GM21619 (cell line): ENCODE results near the gene CT83.

Experiments used
- ATAC-seq: cut with Tn5 transposase; IDR thresholded peaks from one replicate; pipeline ENCODE4 v1.9.1; 2021; ENCODE audit not compliant: unreplicated experiment

CT83 gene, protein sequence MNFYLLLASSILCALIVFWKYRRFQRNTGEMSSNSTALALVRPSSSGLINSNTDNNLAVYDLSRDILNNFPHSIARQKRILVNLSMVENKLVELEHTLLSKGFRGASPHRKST

DNA sequence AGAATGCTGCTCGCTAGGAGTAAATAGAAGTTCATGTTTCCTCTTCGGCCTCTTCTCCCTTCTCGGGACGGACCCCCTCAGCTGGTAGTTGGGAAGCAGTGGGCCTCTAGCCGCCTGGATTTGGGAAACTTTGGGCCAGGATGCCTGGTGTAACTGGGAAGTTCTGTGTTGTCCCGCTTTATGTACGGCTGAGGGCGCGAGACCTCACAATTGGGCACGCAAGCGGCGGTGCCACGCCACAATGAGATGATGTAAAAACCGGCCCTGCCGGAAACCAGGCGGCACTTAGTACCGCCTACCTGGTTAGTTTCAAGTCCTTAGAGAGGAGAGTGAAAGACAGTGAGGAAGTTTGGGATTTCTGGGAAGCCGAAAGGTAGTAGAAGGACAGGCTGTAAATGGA is at the start of gene CT83:
Gene CT83 (minus strand): TSS at position 155 of the 400 bp plus-strand sequence. CDS start 120 bp downstream, at position 35.
- ATAC-seq: no peak

DNA sequence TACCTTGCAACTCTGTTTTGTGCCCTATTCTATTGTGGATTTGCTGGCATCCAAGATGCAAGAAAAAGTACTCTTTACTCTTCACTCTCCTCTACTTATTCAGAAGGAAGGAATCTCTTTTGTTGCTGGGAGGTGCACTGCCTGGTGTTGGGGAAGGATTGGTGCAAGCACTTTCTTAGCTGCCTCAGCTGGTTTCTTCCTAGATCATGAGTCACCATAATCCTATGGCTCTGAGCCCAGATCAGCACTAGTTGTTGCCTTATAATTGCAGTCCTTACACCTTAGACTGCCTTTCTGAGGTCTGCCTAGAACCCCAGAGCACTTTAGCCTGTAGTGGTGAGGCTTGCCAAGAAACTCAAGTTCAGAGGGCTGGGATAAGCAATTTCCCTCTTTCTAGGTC is 37.0 kb upstream of the CT83 start:
- ATAC-seq: no peak

DNA sequence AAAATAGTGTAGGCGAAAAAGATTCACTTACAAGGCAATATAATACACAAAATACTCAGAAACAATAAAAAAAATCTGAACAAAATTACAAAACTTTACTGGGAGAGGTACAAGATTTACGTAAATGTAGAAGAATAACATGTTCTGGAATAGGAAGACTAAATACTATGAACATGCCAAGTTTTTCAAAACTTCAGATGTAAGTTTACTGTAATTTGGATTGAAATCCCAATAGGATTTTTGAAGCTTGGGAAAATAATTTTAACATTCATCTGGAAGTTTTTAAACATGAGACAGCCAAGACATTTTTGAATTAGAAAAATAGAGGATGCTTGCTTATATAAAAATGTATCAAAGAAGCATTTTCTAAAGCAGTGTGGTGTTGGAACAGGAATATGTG is 30.5 kb upstream of the CT83 start:
- ATAC-seq: no peak

DNA sequence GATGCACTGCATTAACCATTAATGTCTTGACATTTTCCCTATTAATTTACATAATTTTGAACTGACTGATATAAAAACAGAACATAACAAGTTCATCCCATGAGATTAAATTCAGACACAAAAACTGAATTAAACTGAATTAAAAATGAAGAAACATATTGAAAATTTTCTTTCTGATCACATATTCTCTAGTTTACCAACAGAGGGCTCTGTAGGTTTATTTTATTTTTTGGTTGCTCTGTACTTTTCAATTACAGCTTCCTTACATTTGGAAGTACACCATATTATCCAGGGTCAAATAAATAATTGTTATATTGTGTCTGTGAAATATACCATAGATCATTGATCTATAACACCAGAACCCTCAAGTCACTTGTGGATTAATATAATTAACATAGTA is 27.3 kb upstream of the CT83 start:
- ATAC-seq: no peak

DNA sequence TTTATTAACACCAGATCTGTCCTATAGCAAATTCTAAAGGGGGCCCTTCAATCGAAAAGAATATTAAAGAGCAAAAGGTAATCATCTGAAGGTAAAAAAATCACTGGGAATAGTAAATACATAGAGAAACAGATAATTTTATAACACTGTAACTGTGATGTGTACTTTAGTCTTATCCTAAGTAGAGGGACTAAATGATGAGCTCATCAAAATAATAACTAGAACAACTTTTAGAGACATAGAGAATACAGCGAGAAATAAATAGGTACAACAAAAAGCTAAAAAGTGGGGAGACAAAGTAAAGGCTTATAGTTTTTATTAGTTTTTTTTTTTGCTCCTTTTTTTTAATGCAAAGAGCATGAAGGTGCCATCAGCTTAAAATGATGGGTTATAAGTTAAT is 17.3 kb upstream of the CT83 start:
- no peak for ATAC-seq

DNA sequence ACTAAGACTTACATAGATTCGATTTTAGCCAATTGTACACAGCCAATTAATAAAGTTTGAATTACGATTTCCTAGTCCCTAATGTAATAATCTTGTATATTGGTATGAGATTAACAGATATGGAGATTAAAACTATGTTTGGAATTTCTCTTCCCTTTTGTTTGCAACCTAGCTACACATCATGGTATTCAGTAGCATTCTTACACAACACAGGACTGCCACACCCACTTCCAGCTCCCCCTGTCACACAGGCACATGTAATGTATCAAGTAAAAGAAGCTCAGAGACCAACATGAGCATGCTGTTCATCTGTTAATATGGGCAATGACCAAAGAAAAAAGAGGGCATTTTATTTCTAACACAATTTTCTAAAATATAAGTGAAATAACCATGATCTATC is 13.6 kb downstream of the CT83 start:
- no peak for ATAC-seq

DNA sequence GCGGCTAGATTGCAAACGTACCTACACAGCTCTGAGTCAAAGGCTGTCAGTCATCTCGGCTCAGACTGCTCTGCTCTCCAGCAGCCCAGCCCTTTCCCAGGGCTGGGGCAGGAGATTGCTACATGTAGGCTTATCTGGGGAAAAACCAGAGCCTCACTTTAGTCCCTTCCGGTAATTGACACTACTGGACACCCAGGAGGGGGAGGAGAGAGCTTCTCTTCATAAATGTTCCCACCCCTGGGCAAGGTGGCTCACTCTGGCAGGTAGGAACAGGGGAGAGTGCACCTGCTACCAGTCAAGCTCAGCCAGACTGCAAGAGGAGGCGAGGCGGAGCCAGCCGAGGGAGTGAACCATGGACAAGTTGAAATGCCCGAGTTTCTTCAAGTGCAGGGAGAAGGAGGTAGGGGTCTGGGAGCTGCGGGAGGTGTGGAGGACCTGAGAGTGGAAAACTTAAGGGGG is 26.4 kb downstream of the CT83 start, which contains the start of gene SLC6A14:
Gene SLC6A14 (plus strand): TSS at position 249 of the 459 bp plus-strand sequence. CDS start 104 bp downstream, at position 353.
- ATAC-seq: no peak

DNA sequence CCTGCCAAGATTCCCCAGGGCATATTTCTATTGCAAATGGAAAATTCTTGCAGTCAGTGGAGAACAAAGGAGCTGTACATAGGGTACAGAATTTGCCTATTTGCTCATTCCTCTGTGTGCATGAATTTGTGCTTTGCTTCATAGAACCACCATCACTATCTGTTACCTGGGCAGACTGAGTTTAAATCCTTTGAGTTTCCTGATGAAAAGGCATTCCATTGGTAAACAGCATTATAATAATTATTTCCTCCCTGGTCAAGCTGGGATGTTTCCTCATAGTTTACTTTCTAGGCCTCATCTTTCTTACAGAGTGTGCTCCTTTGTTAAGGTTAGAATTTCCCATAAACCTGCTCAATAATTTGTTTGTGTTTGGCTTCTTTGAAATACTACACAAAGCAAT is 27.2 kb downstream of the CT83 start:
- ATAC-seq: no peak

DNA sequence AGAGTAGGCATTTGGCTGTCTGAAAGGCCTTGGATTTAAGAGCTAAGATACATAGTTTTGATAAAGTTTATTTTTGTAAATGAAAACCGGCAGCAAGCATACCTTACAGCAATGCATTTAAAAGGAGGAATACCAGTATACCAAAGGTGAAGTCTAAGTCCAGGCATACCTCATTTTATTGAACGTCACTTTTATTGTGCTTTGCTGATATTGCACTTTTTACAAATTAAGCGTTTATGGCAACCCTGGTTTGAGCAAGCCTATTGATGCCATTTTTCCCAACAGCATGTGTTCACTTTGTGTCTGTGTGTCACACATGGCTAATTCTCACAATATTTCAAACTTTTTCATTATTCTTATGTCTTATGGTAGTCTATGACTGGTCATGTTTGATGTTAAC is 34.8 kb downstream of the CT83 start:
- no peak for ATAC-seq

DNA sequence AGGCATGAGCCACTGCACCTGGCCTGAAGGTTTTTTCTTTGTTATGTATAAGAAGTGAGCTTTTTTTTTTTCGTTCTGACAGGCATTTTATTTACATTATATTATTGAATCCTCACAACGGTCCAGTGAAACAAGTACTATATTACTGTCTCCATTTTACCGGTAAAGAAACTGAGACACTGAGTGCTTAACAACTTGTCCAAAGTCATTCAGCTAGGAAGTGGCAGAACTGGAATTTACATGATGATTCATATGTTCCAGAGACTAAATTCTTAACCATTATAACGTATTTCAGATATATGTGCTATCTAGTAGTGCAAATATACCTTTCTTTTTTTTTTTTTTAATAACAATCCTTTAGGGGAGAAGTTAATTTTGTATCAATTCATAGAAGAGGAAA is 44.8 kb downstream of the CT83 start:
- ATAC-seq: no peak

DNA sequence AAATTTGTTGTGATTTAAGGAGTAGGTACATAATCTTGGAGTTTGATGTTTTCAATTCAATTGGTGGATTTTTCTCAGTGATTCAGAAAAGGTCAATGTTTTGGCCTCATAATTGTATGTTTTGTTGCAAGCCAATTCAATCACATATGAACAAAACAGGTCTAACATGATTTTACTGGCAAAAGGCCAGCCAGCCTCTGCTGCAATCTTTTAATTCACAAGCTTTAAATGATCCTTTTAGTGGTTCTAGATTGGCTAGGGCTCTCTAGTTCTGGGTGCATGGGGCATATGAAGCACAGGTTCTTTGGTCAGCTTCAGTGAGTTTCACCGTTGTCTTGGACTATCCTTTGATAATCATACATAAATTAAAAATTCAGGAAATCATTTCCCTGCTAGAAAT is 45.6 kb downstream of the CT83 start:
- ATAC-seq: no peak

DNA sequence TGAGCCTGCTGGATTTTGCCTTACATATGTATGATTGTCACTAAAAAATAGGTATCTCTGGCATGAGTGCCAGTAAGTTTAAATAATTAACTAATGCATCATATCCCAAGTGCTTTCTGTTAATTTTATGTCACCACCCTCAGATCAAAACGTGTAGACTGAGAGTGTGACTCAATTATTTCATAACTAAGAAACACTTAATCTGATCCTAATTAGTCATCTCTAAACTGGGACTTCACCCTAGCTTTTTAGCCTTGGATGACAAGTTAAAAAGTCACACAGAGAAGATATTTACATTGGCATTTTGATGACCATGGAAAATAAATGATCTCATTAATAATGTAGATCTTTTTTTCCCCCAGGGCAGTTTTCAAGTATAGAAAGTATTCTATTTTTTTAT is 49.5 kb downstream of the CT83 start:
- no peak for ATAC-seq
